Stimulated activated naive CD4-positive, alpha-beta T cell treated with Interleukin-2 at 50 U/mL for 16 hours (primary cell): ENCODE data around the gene TSC2.
"Not testable (repeated sequence)": the region's sequence is repeated elsewhere in the genome, so short reads cannot be mapped to it uniquely, and the experiment has no call there.

Experiments
- DNase-seq: peaks from one replicate; lab custom pipeline; 2025; lab: John Stamatoyannopoulos, UW

Gene TSC2

DNA sequence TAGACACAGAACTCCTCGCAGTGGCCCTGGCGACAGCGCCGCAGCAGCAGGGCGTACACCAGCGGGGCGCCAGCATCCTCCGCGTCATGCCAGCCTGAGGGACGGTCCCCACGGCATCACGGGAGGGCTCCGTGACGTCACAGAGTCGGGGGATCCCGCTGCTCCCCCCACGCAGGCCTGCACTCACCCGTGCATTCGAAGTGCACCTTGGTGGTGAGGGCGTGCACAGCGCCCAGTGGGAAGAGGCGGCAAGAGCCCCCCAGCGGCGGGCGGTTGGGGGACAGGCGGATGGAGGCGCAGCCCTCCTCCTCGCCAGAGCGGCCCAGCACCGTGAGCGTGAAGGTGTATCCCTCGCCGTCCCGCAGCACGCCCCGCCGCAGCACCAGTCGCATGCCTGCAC, 58.4 kb downstream of the TSC2 start:
- not testable (repeated sequence) for DNase-seq

- DNase-seq, result not testable (repeated sequence)
Observed at GRCh38 chr16:2107121-2107790, 59.5 kb downstream of the TSC2 start.

DNA sequence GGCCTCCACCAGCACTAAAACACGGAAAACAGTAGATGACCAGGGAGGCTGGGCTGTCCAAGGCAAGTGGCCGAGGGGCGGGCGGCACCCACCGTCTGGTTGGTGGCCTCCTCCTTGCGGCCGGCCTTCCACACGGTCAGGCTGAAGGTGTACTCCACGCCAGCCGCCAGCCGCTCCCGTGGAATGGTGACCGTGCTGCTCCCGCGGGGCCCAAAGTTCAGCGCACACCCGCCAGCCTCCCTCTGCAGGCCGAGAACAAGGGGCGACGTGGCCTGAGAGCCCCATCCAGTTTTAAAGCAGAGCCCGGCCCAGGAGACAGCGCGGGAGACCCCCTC, 60.0 kb downstream of the TSC2 start:
- not testable (repeated sequence) for DNase-seq

DNA sequence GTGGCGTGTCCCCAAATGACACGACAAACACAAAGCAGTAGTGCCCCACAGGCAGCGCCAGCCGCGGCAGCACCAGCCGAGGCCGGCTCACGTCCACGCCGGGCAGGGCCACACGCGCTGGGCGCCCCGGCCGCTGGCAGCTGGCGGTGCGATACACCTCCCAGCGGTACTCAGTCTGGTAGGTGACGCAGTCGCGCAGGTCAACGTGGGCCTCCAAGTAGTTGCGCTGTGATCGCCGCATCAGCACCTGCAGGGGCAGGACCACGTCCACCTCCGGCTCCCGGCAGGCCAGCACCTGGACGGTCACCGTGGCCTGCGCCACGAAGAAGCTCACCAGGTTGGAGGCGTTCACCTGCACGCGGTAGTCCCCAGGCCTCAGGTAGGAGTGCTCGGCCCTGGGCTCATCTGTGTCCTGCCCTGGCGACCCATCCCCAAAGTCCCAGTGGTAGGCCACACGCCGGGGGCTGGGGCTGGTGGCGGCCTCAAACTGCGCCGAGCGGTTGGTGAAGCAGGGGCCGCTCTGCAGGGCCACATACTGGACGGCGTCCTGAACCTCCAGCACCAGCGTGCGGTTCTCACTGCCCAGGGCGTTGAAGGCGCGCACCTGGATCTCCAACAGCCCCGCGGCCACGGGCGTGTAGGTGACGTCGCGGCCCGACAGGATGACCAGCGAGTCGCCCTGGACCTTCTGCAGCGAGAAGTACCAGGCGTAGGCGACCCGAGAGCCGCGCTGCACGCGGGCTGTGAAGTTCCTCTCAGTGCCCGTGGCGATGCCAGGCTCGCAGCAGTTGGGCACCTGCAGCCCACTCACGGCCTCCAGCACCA, 60.9 kb downstream of the TSC2 start:
- DNase-seq, result not testable (repeated sequence)

GRCh38 chr16:2109271-2109580, 61.4 kb downstream of the TSC2 start:
- not testable (repeated sequence) for DNase-seq

GRCh38 chr16:2109872-2110271, 62.1 kb downstream of the TSC2 start:
- not testable (repeated sequence) for DNase-seq

- DNase-seq, result not testable (repeated sequence)
Observed at GRCh38 chr16:2110332-2111008, 62.7 kb downstream of the TSC2 start.

DNA sequence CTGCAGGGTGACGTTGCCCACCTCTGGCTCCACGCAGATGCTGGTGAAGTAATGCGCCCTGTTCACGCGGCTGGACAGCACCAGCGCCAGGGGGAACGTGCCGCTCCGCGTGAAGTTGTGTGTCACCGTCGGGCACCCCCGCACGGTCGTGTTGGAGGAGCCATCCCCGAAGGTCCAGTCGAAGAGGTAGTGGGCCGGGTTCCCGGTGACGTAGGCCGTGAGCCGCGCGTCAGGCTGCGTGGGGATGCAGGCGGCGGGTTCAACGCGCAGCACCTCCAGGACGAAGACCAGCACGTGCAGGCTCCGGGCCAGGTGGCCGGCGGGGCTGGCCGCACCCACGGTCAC, 63.2 kb downstream of the TSC2 start:
- not testable (repeated sequence) for DNase-seq

- not testable (repeated sequence) for DNase-seq
Observed at GRCh38 chr16:2111412-2112335, 63.9 kb downstream of the TSC2 start.

- DNase-seq, result not testable (repeated sequence)
Observed at GRCh38 chr16:2112539-2113106, 64.8 kb downstream of the TSC2 start.

GRCh38 chr16:2114225-2114624, 66.4 kb downstream of the TSC2 start:
- not testable (repeated sequence) for DNase-seq

DNA sequence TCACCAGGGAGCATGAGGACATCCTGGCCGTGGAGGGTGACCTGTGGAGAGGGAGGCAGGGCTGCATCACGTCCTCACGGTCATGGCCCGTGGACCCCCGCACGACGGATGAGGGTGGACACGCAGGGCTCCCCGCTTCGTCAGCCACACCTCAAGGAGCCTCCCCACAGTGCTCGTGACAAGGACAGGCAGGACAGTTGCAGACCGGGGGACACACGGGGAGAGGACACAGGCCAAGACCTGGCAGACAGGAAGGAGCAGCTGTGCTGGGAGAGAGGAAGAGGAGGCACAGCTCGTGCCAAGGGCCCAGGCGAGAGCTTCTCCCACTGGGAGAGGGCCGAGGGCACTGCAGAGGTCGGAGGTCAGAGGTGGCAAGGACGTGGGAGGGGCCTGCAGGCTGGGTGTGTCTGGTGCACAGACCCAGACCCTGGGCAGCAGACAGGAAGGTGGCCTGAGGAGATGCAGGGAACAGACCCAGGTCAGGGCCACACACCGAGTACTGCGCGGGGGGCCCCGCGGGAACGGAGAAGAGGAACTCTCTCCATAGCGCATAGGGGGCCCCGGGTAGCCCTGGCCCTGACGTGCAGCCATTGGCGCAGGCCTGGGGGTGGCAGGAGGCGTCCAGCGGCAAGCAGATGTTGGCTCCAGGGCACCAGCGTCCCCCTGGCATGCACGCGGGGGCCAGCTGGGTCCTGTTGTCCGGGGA, 67.3 kb downstream of the TSC2 start:
- not testable (repeated sequence) for DNase-seq

DNA sequence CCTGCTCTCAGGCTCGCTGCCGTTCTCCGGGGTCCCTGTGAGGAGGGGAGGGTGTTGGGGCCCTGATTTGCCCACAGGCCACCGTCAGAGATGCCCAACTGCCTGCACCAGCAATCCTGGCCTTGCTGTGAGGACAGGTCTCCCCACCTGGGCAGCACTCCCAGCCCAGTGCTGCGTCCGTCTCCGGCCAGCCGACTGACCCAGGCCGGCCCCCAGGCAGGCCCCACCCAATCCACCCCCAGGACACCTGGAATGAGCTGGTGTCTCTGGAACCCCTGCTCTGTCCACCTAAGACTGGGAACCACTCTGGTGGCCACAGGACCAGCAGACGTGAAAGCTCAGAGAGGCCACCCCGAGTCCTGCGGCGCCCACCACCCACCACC, 67.8 kb downstream of the TSC2 start:
- DNase-seq, result no peak

DNA sequence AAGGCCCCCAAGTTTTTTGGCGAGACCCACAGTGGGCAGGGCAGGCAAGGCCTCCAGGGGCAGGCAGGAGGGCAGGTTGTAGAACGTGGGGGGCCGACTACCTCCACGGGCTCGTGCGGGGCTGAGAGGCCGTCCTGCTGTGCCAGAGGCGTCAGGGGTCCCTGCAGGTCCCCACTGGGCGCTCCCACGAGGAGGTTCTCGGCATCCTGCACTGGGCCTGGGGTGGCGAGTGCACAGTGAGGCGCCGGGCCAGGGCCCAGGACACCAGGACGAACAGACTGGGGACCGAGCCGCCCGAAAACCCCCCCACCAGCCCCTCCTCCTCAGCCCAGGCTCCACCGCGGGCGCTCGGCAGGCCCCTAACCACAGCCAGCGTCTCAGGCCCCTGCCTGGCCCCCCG, 68.6 kb downstream of the TSC2 start:
- DNase-seq, result not testable (repeated sequence)

DNA sequence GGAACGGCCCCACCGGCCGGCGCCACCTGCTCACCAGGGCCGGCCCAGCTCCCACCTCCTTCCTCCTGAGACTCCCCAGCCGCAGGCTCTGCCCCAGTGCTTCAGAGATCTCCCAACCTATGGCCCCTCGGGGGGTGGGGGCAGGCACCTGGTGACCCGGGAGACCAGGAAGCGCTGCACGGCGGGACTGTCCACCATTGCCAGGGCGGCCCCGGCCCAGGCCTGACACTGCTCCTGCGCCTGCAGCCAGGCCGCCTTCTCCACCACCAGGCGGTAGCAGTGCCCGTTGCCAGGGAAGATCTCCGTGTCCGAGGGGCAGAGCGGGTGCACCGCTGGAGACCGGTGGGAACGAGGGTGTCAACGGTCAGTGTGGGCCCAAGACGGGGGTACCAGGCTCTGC, 69.6 kb downstream of the TSC2 start:
- not testable (repeated sequence) for DNase-seq

DNA sequence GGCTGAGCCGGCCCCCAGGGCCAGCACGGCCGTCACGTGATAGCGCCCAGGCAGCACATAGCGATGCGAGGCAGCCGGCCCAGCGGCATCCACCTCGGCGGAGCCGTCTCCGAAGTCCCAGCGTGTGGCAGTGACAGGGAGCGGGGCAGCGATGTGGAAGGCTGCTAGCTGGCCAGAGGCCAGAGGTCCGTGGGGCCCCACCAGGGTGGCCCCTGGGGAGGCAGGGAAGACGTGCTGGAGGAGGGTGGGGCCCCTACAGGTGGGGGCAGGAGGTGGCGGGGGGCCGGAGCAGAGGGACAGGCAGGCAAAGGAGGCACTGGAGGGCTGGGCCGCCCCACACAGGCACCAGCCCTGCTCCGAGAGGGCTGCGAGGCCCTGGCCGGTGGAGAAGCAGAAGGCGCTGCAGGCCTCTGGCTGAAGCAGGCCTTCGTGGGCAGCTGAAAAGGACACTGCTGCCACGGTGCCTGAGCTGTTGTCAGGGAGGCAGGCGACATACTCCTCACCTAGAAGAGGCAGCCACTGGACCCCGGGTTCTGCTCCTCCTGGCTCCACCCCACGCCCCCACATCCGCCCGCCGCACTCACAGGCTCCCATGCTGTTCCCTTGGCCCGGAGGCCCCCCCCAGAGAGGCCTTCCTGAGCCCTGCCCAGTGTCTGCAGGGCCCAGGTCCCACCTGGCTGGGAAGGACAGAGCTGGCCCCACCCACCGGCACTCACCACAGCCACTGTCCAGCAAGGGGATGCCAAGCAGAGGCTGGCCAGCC, 70.4 kb downstream of the TSC2 start:
- not testable (repeated sequence) for DNase-seq

GRCh38 chr16:2121325-2121724, 73.5 kb downstream of the TSC2 start:
- not testable (repeated sequence) for DNase-seq

DNA sequence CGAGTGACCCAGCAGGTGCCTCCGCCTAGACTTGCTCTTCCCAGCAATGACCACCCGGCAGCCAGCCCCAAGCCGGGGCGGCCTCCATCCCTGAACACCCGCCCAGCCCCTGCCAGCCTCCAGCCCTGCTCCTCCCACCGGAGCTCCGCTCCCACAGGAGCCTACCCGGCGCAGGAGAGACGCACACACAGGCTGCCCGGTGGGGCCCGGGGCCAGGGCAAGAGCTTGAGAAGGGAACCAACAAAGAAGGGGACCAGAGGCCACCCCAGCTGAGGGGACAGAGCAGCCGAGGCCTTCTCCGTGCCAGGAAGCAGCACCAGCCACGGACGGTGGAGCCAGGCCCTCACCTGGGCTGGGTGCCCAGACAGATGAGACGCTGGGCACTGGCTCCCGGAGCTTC, 74.1 kb downstream of the TSC2 start:
- DNase-seq, result no peak

- DNase-seq, result no peak
Observed at GRCh38 chr16:2122429-2122828, 74.6 kb downstream of the TSC2 start.

DNA sequence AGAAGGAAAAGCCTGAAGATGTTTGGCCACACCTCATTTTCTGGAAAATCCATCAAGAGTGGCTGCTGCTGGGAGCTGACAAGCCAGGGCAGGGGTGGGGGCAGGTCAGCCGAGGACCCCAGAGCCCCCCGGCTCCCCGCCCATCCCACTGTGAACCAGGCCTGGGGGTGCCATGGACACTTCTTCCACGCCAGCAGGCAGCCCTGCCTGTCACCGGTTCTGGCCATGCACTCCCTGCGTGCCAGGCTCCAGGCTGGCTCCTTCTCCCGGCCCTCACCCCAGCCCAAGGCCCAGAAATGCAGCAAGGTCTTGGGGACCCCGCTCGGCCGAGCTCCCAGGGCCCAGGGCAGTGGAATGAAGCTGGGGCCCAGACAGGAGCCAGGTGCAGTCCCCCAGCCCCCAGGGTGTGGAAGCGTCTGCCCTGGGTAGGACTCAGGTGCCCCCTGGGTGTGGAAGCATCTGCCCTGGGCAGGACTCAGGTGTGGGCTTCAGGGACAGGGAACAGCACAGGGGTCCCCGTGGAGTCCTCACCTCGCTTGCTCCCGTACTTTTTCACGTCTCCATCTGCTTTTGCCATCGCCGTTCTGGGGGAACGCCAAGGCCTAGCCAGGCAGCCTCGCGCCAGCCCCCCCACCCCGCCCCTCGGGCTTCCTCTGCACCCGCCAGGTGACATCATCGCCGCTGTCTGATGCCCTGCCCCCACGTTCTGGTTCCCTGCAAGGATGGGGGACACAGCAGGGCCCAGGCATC, 75.3 kb downstream of the TSC2 start:
- DNase-seq, result not testable (repeated sequence)
